ENCODE results near the gene MND1.

DNA sequence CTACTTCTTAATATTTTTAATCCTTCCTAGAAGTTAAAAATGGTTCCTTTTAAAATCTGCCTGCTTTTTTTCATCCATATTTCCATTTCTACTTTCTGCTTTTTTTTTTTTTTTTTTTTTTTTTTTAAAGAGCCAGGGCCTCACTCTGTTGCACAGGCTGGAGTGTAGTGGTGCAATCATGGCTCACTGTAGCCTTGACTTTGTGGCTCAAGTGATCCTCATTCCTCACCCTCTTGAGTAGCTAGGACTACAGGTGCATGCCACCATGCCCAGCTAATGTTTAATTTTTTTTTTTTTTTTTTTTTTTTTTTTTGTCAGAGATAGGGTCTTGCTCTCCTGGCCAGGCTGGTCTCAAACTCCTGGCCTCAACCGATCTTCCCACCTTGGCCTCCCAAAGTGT, 39.7 kb downstream of the MND1 start:
- no peak for TF ChIP-seq YY1 (IDR thresholded peaks at IDR 0.05; ENCODE audit: insufficient read depth, insufficient read length)
- no peak for TF ChIP-seq ZNF274 (IDR thresholded peaks at IDR 0.05; ENCODE audit: low read depth, low read length)

Measured in NT2/D1 (cell line).